H9 (cell line): Measurements from ENCODE around the gene RFPL3. TPM values are rescaled to one million over a fixed set of nuclear protein-coding genes. Genes with fewer than 3 reads are reported as not detected.

ENCODE experiments used
- DNase-seq: peaks from one replicate; pipeline ENCODE4 v3.0.0-alpha.2; 2017
- H2AFZ ChIP-seq: one replicate; pipeline ENCODE4 v1.6.1; 2013; ENCODE audit warnings: mild to moderate bottlenecking, low read length, control low read depth, moderate library complexity
- H2AK5ac ChIP-seq: 2 replicates; pipeline ENCODE4 v1.6.1; 2013; ENCODE audit warnings: low read length, control low read depth, mixed read lengths; ENCODE audit not compliant: insufficient read length
- H2BK120ac ChIP-seq: one replicate; pipeline ENCODE4 v1.6.1; 2013; ENCODE audit warnings: low read depth, mild to moderate bottlenecking, low read length, control low read depth, inconsistent platforms; ENCODE audit not compliant: poor library complexity, severe bottlenecking
- H2BK12ac ChIP-seq: 2 replicates; pipeline ENCODE4 v1.6.1; 2013; ENCODE audit warnings: low read length, control low read depth, mixed read lengths, low read depth; ENCODE audit not compliant: insufficient read length
- H2BK15ac ChIP-seq: 2 replicates; pipeline ENCODE4 v1.6.1; 2013; ENCODE audit warnings: low read depth, low read length, control low read depth
- H2BK20ac ChIP-seq: one replicate; pipeline ENCODE4 v1.6.1; 2013; ENCODE audit warnings: low read depth, mild to moderate bottlenecking, low read length, control low read depth, inconsistent platforms; ENCODE audit not compliant: poor library complexity, severe bottlenecking
- H2BK5ac ChIP-seq: 2 replicates; pipeline ENCODE4 v1.6.1; 2013; ENCODE audit warnings: low read length, control low read depth, mixed read lengths; ENCODE audit not compliant: insufficient read length
- H3K14ac ChIP-seq: 2 replicates; pipeline ENCODE4 v1.6.1; 2013; ENCODE audit warnings: low read length, control low read depth; ENCODE audit not compliant: insufficient read depth
- H3K18ac ChIP-seq: 2 replicates; pipeline ENCODE4 v1.6.1; 2013; ENCODE audit warnings: low read depth, mild to moderate bottlenecking, mixed read lengths, low read length, control low read depth; ENCODE audit not compliant: insufficient read length
- H3K23ac ChIP-seq: 2 replicates; pipeline ENCODE4 v1.6.1; 2013; ENCODE audit warnings: low read length, control low read depth, mixed read lengths, low read depth; ENCODE audit not compliant: insufficient read length
- H3K23me2 ChIP-seq: 2 replicates; pipeline ENCODE4 v1.6.1; 2013; ENCODE audit warnings: low read depth, mild to moderate bottlenecking, mixed read lengths, low read length, control low read depth; ENCODE audit not compliant: insufficient read length, poor library complexity, severe bottlenecking
- H3K27ac ChIP-seq: 2 replicates; pipeline ENCODE4 v1.5.1; 2013; ENCODE audit warnings: low read length, control low read depth, mixed read lengths, low read depth; ENCODE audit not compliant: insufficient read length
- H3K27me3 ChIP-seq: 2 replicates; pipeline ENCODE4 v1.6.1; 2013; ENCODE audit warnings: low read length, control low read depth, inconsistent platforms; ENCODE audit not compliant: insufficient read depth
- H3K4ac ChIP-seq: 2 replicates; pipeline ENCODE4 v1.6.1; 2013; ENCODE audit warnings: low read depth, mild to moderate bottlenecking, control low read depth, inconsistent platforms, low read length, moderate library complexity
- H3K4me1 ChIP-seq: 2 replicates; pipeline ENCODE4 v1.6.1; 2013; ENCODE audit warnings: low read length, control low read depth, inconsistent platforms; ENCODE audit not compliant: insufficient read depth
- H3K4me2 ChIP-seq: 2 replicates; pipeline ENCODE4 v1.6.1; 2013; ENCODE audit warnings: low read length, control low read depth, mixed read lengths; ENCODE audit not compliant: insufficient read length, insufficient read depth
- H3K56ac ChIP-seq: 2 replicates; pipeline ENCODE4 v1.6.1; 2013; ENCODE audit warnings: low read depth, mild to moderate bottlenecking, mixed read lengths, low read length, control low read depth; ENCODE audit not compliant: insufficient read length
- H3K79me1 ChIP-seq: 2 replicates; pipeline ENCODE4 v1.6.1; 2013; ENCODE audit warnings: low read depth, mild to moderate bottlenecking, moderate library complexity, low read length, control low read depth, inconsistent platforms; ENCODE audit not compliant: insufficient read depth, poor library complexity, severe bottlenecking
- H3K79me2 ChIP-seq: 2 replicates; pipeline ENCODE4 v1.6.1; 2013; ENCODE audit warnings: low read length, control low read depth, inconsistent platforms; ENCODE audit not compliant: insufficient read depth
- H3K9ac ChIP-seq: 2 replicates; pipeline ENCODE4 v1.6.1; 2013; ENCODE audit warnings: low read length, control low read depth, mixed read lengths; ENCODE audit not compliant: insufficient read length; ENCODE audit errors: extremely low read depth
- H3K9me3 ChIP-seq: one replicate; pipeline ENCODE4 v1.6.1; 2013; ENCODE audit warnings: low read depth, low read length, inconsistent platforms; ENCODE audit not compliant: control insufficient read depth
- H3T11ph ChIP-seq: one replicate; pipeline ENCODE4 v1.6.1; 2013; ENCODE audit warnings: mild to moderate bottlenecking, low read length, control low read depth, inconsistent platforms
- H4K20me1 ChIP-seq: one replicate; pipeline ENCODE4 v1.6.1; 2013; ENCODE audit not compliant: control insufficient read depth, insufficient read length, insufficient read depth
- H4K5ac ChIP-seq: 2 replicates; pipeline ENCODE4 v1.6.1; 2013; ENCODE audit warnings: low read depth, mild to moderate bottlenecking, mixed read lengths, low read length, control low read depth; ENCODE audit not compliant: insufficient read length
- H4K8ac ChIP-seq: replicated peaks from 2 replicates; pipeline ENCODE4 v1.6.1; 2013; ENCODE audit warnings: low read length, control low read depth, mixed read lengths, low read depth; ENCODE audit not compliant: insufficient read length
- H4K91ac ChIP-seq: 2 replicates; pipeline ENCODE4 v1.6.1; 2013; ENCODE audit warnings: low read depth, mild to moderate bottlenecking, moderate library complexity, mixed read lengths, low read length, control low read depth; ENCODE audit not compliant: insufficient read length
- H3K27ac Mint-ChIP-seq, 3 experiments: 2 replicates in 2 of 3; 3 replicates in 1 of 3; pipeline ENCODE4 v1.8.0; 2020 to 2021; ENCODE audit warnings: mixed read lengths in 3 of 3, mild to moderate bottlenecking in 1 of 3, moderate library complexity in 1 of 3
- H3K27me3 Mint-ChIP-seq: 2 replicates; pipeline ENCODE4 v1.8.0; 2021; ENCODE audit warnings: low read depth, mild to moderate bottlenecking, moderate library complexity, mixed read lengths
- H3K36me3 Mint-ChIP-seq, 3 experiments: 2 replicates in 2 of 3; 3 replicates in 1 of 3; pipeline ENCODE4 v1.8.0; 2020 to 2021; ENCODE audit warnings: low read depth in 3 of 3, mixed read lengths in 3 of 3; ENCODE audit not compliant: insufficient read depth in 1 of 3
- H3K4me1 Mint-ChIP-seq, 2 experiments: 2 replicates each; pipeline ENCODE4 v1.8.0; 2020; ENCODE audit warnings: mixed read lengths in 2 of 2
- H3K4me3 Mint-ChIP-seq, 2 experiments: 2 replicates in 1 of 2; 3 replicates in 1 of 2; pipeline ENCODE4 v1.8.0; 2020 to 2021; ENCODE audit warnings: mild to moderate bottlenecking in 2 of 2, mixed read lengths in 2 of 2, moderate library complexity in 1 of 2
- H3K9me3 Mint-ChIP-seq, 2 experiments: 2 replicates in 1 of 2; 3 replicates in 1 of 2; pipeline ENCODE4 v1.8.0; 2020; ENCODE audit warnings: mild to moderate bottlenecking in 2 of 2, mixed read lengths in 2 of 2, moderate library complexity in 1 of 2
- WGBS: extraction: QIAGEN DNeasy Blood & Tissue Kit; methylation state at CpG from one replicate; pipeline ENCODE4 v1.1.7; 2013; ENCODE audit warnings: missing lambda C conversion rate, low lambda C conversion rate, mixed read lengths; ENCODE audit not compliant: insufficient read length; ENCODE audit errors: extremely low coverage; 5-methylcytosine and 5-hydroxymethylcytosine counted together
- total RNA-seq: library from RNA; stranded (reverse); gene quantifications from 2 replicates; pipeline ENCODE4 v1.2.1, GENCODE V29; 2021
- TF ChIP-seq, protein P1 (sequence below): fragments of 200-600 bp; sonication (generic); conservative IDR thresholded peaks from 3 replicates; pipeline ENCODE4 v1.8.0; 2021; ENCODE audit warnings: antibody characterized with exemption, mild to moderate bottlenecking

The RFPL3 gene
- total RNA-seq, 1 experiment from 2014 or later, result not detected

DNA sequence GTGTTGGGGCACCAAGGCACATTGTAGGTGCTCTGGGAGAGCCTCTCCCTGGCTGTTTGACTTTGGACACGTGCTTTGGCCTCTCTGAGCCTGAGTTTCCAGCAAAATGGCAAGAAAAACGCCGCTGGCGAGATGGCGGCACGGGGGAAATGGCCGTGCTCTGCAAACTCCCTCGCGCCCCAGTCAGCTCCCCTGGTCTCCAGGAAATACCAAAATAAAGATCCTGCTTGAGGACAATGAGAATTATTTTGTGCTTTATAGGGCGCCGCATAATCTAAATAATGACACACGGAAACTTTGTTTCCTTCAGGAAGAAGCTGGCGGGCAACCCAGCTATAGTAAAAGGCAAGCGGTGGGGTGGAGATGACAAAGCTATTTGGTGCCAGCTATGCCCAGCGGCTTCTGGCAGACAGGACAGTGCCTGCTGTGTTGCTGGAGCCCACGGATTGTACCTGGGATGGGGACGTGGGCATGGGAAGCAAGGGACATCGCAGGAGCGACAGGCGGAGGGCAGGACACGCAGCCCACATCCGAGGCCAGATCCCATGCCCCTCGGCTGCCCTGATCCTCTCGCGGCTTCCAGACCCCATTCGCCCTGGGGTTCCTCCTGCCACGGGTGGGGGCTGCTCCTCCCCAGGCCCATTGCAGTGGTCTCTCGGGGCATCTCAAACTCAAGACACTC is 26.3 kb upstream of the RFPL3 start:
- no peak overlapping the region for H2BK15ac ChIP-seq
- Mint-ChIP-seq H3K27me3 (peaks cover 38% of the 10 kb centered on the region), H3K27ac (no peak overlapping the region), H3K4me1 (peaks cover 24 to 37% of the 10 kb centered on the region in 2 experiments), H3K36me3 (peaks cover 2 to 13% (median 11%) of the 10 kb centered on the region in 3 experiments; a peak in 5 of 7 replicates), H3K4me3 (no peak overlapping the region), H3K9me3 (peaks cover 10% of the 10 kb centered on the region in 2 experiments)
- no peak overlapping the region for H3K4me2 ChIP-seq
- H3K9ac ChIP-seq, result no peak overlapping the region
- no peaks in the 10 kb centered on the region for H3K23me2 ChIP-seq
- no peaks in the 10 kb centered on the region for H3K79me2 ChIP-seq
- no peak overlapping the region for H3K23ac ChIP-seq
- H2AFZ ChIP-seq, result no peak overlapping the region
- TF ChIP-seq, protein P1, sequence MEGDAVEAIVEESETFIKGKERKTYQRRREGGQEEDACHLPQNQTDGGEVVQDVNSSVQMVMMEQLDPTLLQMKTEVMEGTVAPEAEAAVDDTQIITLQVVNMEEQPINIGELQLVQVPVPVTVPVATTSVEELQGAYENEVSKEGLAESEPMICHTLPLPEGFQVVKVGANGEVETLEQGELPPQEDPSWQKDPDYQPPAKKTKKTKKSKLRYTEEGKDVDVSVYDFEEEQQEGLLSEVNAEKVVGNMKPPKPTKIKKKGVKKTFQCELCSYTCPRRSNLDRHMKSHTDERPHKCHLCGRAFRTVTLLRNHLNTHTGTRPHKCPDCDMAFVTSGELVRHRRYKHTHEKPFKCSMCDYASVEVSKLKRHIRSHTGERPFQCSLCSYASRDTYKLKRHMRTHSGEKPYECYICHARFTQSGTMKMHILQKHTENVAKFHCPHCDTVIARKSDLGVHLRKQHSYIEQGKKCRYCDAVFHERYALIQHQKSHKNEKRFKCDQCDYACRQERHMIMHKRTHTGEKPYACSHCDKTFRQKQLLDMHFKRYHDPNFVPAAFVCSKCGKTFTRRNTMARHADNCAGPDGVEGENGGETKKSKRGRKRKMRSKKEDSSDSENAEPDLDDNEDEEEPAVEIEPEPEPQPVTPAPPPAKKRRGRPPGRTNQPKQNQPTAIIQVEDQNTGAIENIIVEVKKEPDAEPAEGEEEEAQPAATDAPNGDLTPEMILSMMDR, result no peak
- no peak overlapping the region for H3K18ac ChIP-seq
- H3K9me3 ChIP-seq, result no peaks in the 10 kb centered on the region
- no peak overlapping the region for H4K91ac ChIP-seq
- no peaks in the 10 kb centered on the region for H3K27me3 ChIP-seq
- H4K8ac ChIP-seq, result no peak overlapping the region
- H3K4me1 ChIP-seq, result no peaks in the 10 kb centered on the region; the same call in 1 of the 2 replicates
- WGBS, result no CpG with 5 or more reads among the region's 28 CpGs
- H3K79me1 ChIP-seq, result no peaks in the 10 kb centered on the region
- no peak overlapping the region for H4K5ac ChIP-seq
- H3K4ac ChIP-seq, result no peak overlapping the region
- H2BK20ac ChIP-seq, result no peak overlapping the region
- H2BK12ac ChIP-seq, result no peak overlapping the region
- no peak overlapping the region for H2AK5ac ChIP-seq
- no peak overlapping the region for H3T11ph ChIP-seq
- H3K14ac ChIP-seq, result no peak overlapping the region
- no peak overlapping the region for H2BK5ac ChIP-seq
- no peak overlapping the region for H2BK120ac ChIP-seq
- peak; percentile 14 for DNase-seq
- H4K20me1 ChIP-seq, result no peaks in the 10 kb centered on the region
- H3K27ac ChIP-seq, result no peak overlapping the region
- H3K56ac ChIP-seq, result no peak overlapping the region
